CD8-positive, alpha-beta memory T cell (primary cell): ENCODE measurements around the gene KRTAP5-1. TPM values are rescaled to one million over a fixed set of nuclear protein-coding genes. Genes with fewer than 3 reads are reported as not detected.
"Not testable (repeated sequence)": the region's sequence is repeated elsewhere in the genome, so short reads cannot be mapped to it uniquely, and the experiment has no call there.

Experiments
- CTCF ChIA-PET: fragments of 350-600 bp; sonication (Branson Sonifier 250); formaldehyde crosslinking; loops from one replicate; lab custom pipeline; 2021; ENCODE audit warnings: antibody characterized with exemption; lab: Charles Lee
- POLR2A ChIA-PET: fragments of 350-600 bp; sonication (Branson Sonifier 250); formaldehyde crosslinking; loops from one replicate; lab custom pipeline; 2021; ENCODE audit warnings: antibody characterized with exemption; lab: Charles Lee
- DNase-seq, 5 donors: peaks; one replicate each; pipeline versions ENCODE4 v3.0.0 to v3.0.0-alpha.2; 2020 to 2022; ENCODE audit warnings: mixed read lengths in 1 of 5
- H3K27ac ChIP-seq: one replicate; pipeline ENCODE4 v1.7.0; 2013; ENCODE audit warnings: low read depth, mild to moderate bottlenecking, low read length, moderate library complexity
- H3K27me3 ChIP-seq: 2 replicates; pipeline ENCODE4 v1.7.0; 2013; ENCODE audit warnings: low read length, mild to moderate bottlenecking; ENCODE audit not compliant: insufficient read depth, poor library complexity, severe bottlenecking
- H3K36me3 ChIP-seq: 2 replicates; pipeline ENCODE4 v1.7.0; 2013; ENCODE audit warnings: mild to moderate bottlenecking, low read length, moderate library complexity; ENCODE audit not compliant: insufficient read depth
- H3K4me1 ChIP-seq: 2 replicates; pipeline ENCODE4 v1.7.0; 2013; ENCODE audit warnings: mild to moderate bottlenecking, low read length, moderate library complexity; ENCODE audit not compliant: insufficient read depth
- H3K4me3 ChIP-seq: 2 replicates; pipeline ENCODE4 v1.7.0; 2013; ENCODE audit warnings: mild to moderate bottlenecking, low read length
- H3K9me3 ChIP-seq: 2 replicates; pipeline ENCODE4 v1.7.0; 2013; ENCODE audit warnings: mild to moderate bottlenecking, low read length
- H3K27ac Mint-ChIP-seq, 8 donors: one replicate each; pipeline ENCODE4 v1.8.0; 2020 to 2021; ENCODE audit warnings: mixed read lengths in 8 of 8, mild to moderate bottlenecking in 6 of 8, inconsistent platforms in 3 of 8, moderate library complexity in 3 of 8
- H3K27me3 Mint-ChIP-seq, 2 donors: one replicate each; pipeline ENCODE4 v1.8.0; 2020 to 2021; ENCODE audit warnings: mixed read lengths in 2 of 2, mild to moderate bottlenecking in 1 of 2, moderate library complexity in 1 of 2
- H3K36me3 Mint-ChIP-seq, 3 donors: one replicate each; pipeline ENCODE4 v1.8.0; 2020 to 2021; ENCODE audit warnings: mixed read lengths in 3 of 3, inconsistent platforms in 1 of 3, mild to moderate bottlenecking in 1 of 3
- H3K4me1 Mint-ChIP-seq, 3 donors: one replicate each; pipeline ENCODE4 v1.8.0; 2020 to 2021; ENCODE audit warnings: mixed read lengths in 3 of 3, inconsistent platforms in 1 of 3, mild to moderate bottlenecking in 1 of 3
- H3K4me3 Mint-ChIP-seq, 7 donors: one replicate each; pipeline ENCODE4 v1.8.0; 2020 to 2021; ENCODE audit warnings: mixed read lengths in 7 of 7, mild to moderate bottlenecking in 6 of 7, moderate library complexity in 4 of 7, inconsistent platforms in 2 of 7
- H3K9me3 Mint-ChIP-seq, 5 donors: one replicate each; pipeline ENCODE4 v1.8.0; 2020 to 2022; ENCODE audit warnings: mixed read lengths in 5 of 5, mild to moderate bottlenecking in 3 of 5, moderate library complexity in 2 of 5, inconsistent platforms in 1 of 5
- polyA plus RNA-seq: library from polyadenylated mRNA; unstranded; fragments of 300-500 nt; fragmentation: Illumina TruSeq; gene quantifications from one replicate; pipeline ENCODE4 v1.2.3, GENCODE V29; 2021
- total RNA-seq, 2 experiments: library from RNA; stranded (reverse); gene quantifications; one replicate each; pipeline ENCODE4 v1.2.3, GENCODE V29; 2021

The KRTAP5-1 gene
- total and polyA plus RNA-seq, 3 experiments from 2014 or later: not detected

DNA sequence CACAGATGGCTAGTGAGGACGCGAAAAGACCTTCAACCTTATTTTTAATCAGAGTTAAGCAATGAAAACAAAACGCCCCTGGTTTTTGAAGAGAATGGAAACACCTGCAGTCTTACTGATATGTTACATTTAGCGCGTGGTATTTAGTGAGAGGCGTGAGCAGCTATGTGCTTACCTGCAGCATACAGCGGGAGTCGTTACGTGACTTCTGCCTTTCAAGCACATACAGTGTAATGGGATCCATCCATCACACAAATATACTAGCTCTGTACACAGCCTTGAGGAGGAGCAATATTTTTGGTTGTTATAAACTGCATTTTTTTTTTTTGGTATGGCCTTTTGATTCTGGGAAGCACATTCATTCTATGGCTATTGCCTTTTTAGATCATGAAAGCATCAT, 7.5 kb upstream of the KRTAP5-1 start:
- no peak for DNase-seq
- no peaks in the 10 kb centered on the region for H3K36me3 ChIP-seq
- peaks cover 28% of the 10 kb centered on the region for H3K4me1 ChIP-seq
- no peak overlapping the region for H3K27ac ChIP-seq
- Mint-ChIP-seq H3K4me1 (peaks cover 22 to 31% (median 25%) of the 10 kb centered on the region in 3 donors), H3K27ac (no peak overlapping the region), H3K9me3 (no peaks in the 10 kb centered on the region), H3K4me3 (no peak overlapping the region), H3K36me3 (peaks cover 0 to 5% (median 0%) of the 10 kb centered on the region in 3 donors), H3K27me3 (peaks cover 15 to 35% of the 10 kb centered on the region in 2 donors)
- CTCF ChIA-PET: interaction anchor here (1.7 kb wide), 1 partner anchor 19 kb away, joined by 7 read pairs; no protein-coding TSS in a partner anchor
- POLR2A ChIA-PET: no interaction called here
- H3K27me3 ChIP-seq: no peaks in the 10 kb centered on the region
- H3K4me3 ChIP-seq: no peak overlapping the region
- no peaks in the 10 kb centered on the region for H3K9me3 ChIP-seq

DNA sequence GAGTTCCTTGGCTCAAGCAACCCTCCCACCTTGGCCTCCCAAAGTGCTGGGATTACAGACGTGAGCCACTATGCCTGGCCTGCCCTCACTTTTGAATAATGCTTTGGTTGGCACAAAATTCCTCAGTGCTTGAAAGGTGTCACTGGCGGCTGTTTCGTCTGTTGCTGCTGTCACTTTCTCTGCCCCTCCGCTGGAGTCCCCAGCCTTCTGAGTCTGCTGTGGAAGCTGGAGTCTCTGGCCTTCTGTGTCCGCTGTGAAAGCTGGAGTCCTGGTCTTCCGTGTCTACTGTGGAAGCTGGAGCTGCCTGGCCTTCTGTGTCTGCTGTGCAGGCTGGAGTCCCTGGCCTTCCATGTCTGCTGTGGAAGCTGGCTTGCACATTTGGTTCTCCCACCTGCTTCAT, 4.9 kb upstream of the KRTAP5-1 start:
- Mint-ChIP-seq H3K27me3 (peaks cover 7 to 13% of the 10 kb centered on the region in 2 donors), H3K27ac (peak overlapping the region in 5 of 8 donors; percentile 46 to 74 (median 64)), H3K9me3 (no peaks in the 10 kb centered on the region), H3K36me3 (peaks cover 0 to 5% (median 0%) of the 10 kb centered on the region in 3 donors), H3K4me3 (peak overlapping the region in 4 of 7 donors; percentile 5 to 57 (median 34)), H3K4me1 (peaks cover 22 to 34% (median 26%) of the 10 kb centered on the region in 3 donors)
- POLR2A ChIA-PET: no interaction called here
- Histone ChIP-seq H3K4me3 (no peak overlapping the region), H3K27ac (no peak overlapping the region), H3K4me1 (peaks cover 28% of the 10 kb centered on the region), H3K27me3 (no peaks in the 10 kb centered on the region), H3K36me3 (no peaks in the 10 kb centered on the region), H3K9me3 (no peaks in the 10 kb centered on the region)
- CTCF ChIA-PET: interaction anchor here (1.5 to 2.2 kb wide), 3 partner anchors 15 to 43 kb away, joined by 5 to 10 read pairs (median 6); no protein-coding TSS in a partner anchor
- DNase-seq: no peak

GRCh38 chr11:1589191-1589963, 4.3 kb upstream of the KRTAP5-1 start:
- ChIA-PET CTCF (interaction anchor here (1.1 to 2.2 kb wide), 4 partner anchors 14 to 64 kb away, joined by 3 to 10 read pairs (median 6); no protein-coding TSS in a partner anchor), POLR2A (interaction anchor here (1.0 to 1.1 kb wide), 3 partner anchors 15 to 17 kb away, joined by 3 to 7 read pairs (median 5); no protein-coding TSS in a partner anchor)
- DNase-seq: peak in 2 of 5 donors; percentile 10 to 51
- H3K36me3 Mint-ChIP-seq, H3K36me3 ChIP-seq, H3K9me3 Mint-ChIP-seq, H3K27ac ChIP-seq, H3K27me3 ChIP-seq, H3K4me3 ChIP-seq, H3K9me3 ChIP-seq, H3K27me3 Mint-ChIP-seq: not testable (repeated sequence)
- peaks cover 26 to 37% (median 27%) of the 10 kb centered on the region in 3 donors for H3K4me1 Mint-ChIP-seq
- peaks cover 28% of the 10 kb centered on the region for H3K4me1 ChIP-seq
- H3K4me3 Mint-ChIP-seq: peak overlapping the region; percentile 38 to 83 (median 74)
- peak overlapping the region; percentile 75 to 97 (median 92) for H3K27ac Mint-ChIP-seq

DNA sequence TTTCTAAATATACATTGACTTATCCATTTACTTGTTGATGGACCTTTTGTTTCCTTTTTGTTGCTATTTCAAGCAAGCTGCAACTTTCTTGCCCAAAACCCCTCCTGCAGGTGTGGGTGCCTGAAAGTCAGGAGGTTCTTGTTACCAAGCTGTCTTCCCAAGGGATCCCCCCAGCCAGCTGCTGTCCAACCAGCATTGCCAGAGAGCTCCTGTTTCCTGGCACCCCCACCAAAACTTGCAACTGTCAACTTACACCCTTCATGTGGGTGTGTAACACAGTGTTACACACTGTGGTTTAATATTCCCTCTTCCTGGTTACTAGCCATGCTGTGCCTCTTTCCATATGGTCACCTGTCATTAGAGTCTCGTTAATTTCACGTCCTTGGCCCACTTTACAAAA, 1.6 kb upstream of the KRTAP5-1 start:
- H3K9me3 Mint-ChIP-seq: peaks cover 0 to 2% (median 0%) of the 10 kb centered on the region in 5 donors
- POLR2A ChIA-PET: interaction anchor here (0.7 kb wide), 1 partner anchor 9 kb away, joined by 3 read pairs; no protein-coding TSS in a partner anchor
- peaks cover 31 to 43% (median 32%) of the 10 kb centered on the region in 3 donors for H3K4me1 Mint-ChIP-seq
- no peak for DNase-seq
- peaks cover 33% of the 10 kb centered on the region for H3K4me1 ChIP-seq
- peaks cover 0 to 5% (median 0%) of the 10 kb centered on the region in 3 donors for H3K36me3 Mint-ChIP-seq
- CTCF ChIA-PET: interaction anchor here (0.9 kb wide), 1 partner anchor 9 kb away, joined by 4 read pairs; no protein-coding TSS in a partner anchor
- peaks cover 5% of the 10 kb centered on the region for H3K27me3 ChIP-seq
- H3K4me3 ChIP-seq: no peak overlapping the region
- peak overlapping the region in 2 of 7 donors; percentile 1 to 65 for H3K4me3 Mint-ChIP-seq
- peak overlapping the region in 3 of 8 donors; percentile 25 to 70 (median 28) for H3K27ac Mint-ChIP-seq
- no peak overlapping the region for H3K27ac ChIP-seq
- H3K36me3 ChIP-seq: no peaks in the 10 kb centered on the region
- no peaks in the 10 kb centered on the region for H3K9me3 ChIP-seq
- H3K27me3 Mint-ChIP-seq: peaks cover 0 to 6% of the 10 kb centered on the region in 2 donors

DNA sequence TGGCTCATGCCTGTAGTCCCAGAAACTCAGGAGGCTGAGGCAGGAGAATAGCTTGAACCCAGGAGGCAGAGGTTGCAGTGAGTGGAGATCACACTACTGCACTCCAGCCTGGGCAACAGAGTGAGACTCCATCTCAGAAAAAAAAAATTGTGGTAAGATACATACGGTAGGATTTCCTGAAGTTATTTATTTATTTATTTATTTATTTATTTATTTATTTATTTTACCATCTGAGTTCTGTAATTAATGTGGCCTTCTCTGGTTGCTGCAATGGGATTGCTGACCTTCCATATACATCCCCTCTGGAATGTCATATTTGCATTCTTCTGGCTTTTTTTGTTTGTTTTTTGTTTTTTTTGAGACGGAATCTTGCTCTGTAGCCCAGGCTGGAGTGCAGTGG, 2.2 kb downstream of the KRTAP5-1 start:
- CTCF ChIA-PET: interaction anchor here (1.4 kb wide), 1 partner anchor 36 kb away, joined by 6 read pairs; no protein-coding TSS in a partner anchor
- H3K4me3 Mint-ChIP-seq, H3K27me3 ChIP-seq, H3K9me3 ChIP-seq, H3K27ac ChIP-seq, H3K36me3 Mint-ChIP-seq, DNase-seq, H3K27ac Mint-ChIP-seq, H3K4me1 ChIP-seq, H3K36me3 ChIP-seq, H3K4me3 ChIP-seq, H3K27me3 Mint-ChIP-seq, H3K9me3 Mint-ChIP-seq, POLR2A ChIA-PET: not testable (repeated sequence)
- peaks cover 15 to 23% (median 19%) of the 10 kb centered on the region in 3 donors for H3K4me1 Mint-ChIP-seq

DNA sequence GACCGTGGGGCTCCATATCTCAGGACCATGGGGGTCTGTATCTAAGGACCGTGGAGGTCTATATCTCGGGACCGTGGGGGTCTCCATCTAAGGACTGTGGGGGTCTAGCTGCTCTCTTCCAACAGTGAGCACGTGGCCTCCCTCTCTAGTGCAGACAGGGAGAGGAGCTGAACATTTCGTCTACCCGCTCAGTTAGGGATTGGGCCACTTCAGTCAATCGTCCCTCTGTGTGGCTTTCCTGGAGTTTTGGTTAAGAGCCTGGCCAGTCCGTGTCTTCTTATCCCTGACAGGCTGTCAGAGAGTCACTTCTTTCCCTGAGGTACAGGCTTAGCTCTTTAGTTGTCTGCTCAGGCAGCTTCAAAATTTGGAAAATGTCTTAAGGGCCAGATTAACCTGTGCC, 3.1 kb downstream of the KRTAP5-1 start:
- POLR2A ChIA-PET: no interaction called here
- H3K27ac Mint-ChIP-seq: peak overlapping the region in 1 of 8 donors; percentile 13
- no peak overlapping the region for H3K4me3 Mint-ChIP-seq
- CTCF ChIA-PET: interaction anchor here (1.4 kb wide), 1 partner anchor 35 kb away, joined by 6 read pairs; no protein-coding TSS in a partner anchor
- Histone ChIP-seq H3K27ac (no peak overlapping the region), H3K36me3 (no peaks in the 10 kb centered on the region), H3K4me3 (no peak overlapping the region), H3K9me3 (no peaks in the 10 kb centered on the region), H3K27me3 (peaks cover 5% of the 10 kb centered on the region), H3K4me1 (peaks cover 9% of the 10 kb centered on the region)
- H3K4me1 Mint-ChIP-seq: peaks cover 13 to 21% (median 19%) of the 10 kb centered on the region in 3 donors
- H3K9me3 Mint-ChIP-seq: peaks cover 0 to 7% (median 3%) of the 10 kb centered on the region in 5 donors
- peaks cover 0 to 1% of the 10 kb centered on the region in 2 donors for H3K27me3 Mint-ChIP-seq
- DNase-seq: no peak
- H3K36me3 Mint-ChIP-seq: peaks cover 0 to 5% (median 3%) of the 10 kb centered on the region in 3 donors

DNA sequence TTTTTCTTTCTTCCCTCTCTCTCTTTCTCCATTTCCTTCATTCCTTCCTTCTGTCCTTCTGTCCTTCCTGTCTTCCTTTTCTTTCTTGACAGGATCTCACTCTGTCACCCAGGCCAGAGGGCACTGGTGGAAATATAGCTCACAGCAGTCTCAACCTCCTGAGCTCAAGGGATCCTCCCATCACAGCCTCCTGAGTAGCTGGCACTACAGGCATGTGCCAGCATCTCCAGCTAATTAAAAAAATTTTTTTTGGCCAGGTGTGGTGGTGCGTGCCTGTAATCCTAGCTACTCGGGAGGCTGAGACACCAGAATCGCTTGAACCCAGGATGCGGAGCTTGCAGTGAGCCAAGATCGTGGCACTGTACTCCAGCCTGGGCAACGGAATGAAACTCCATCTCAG, 8.3 kb downstream of the KRTAP5-1 start:
- DNase-seq: no peak
- Mint-ChIP-seq H3K9me3 (peaks cover 0 to 7% (median 3%) of the 10 kb centered on the region in 5 donors), H3K27me3 (no peaks in the 10 kb centered on the region), H3K4me3 (peak overlapping the region in 4 of 7 donors; percentile 7 to 71 (median 60)), H3K4me1 (peaks cover 0 to 12% (median 4%) of the 10 kb centered on the region in 3 donors), H3K36me3 (peaks cover 0 to 5% (median 3%) of the 10 kb centered on the region in 3 donors), H3K27ac (peak overlapping the region in 1 of 8 donors; percentile 36)
- POLR2A ChIA-PET: no interaction called here
- H3K4me1 ChIP-seq: peaks cover 8% of the 10 kb centered on the region
- H3K27me3 ChIP-seq: peaks cover 4% of the 10 kb centered on the region
- CTCF ChIA-PET: interaction anchor here (0.7 to 13.9 kb wide), 5 partner anchors 10 to 61 kb away, joined by 3 to 152 read pairs (median 4); no protein-coding TSS in a partner anchor
- no peak overlapping the region for H3K4me3 ChIP-seq
- no peak overlapping the region for H3K27ac ChIP-seq
- H3K36me3 ChIP-seq: no peaks in the 10 kb centered on the region
- no peaks in the 10 kb centered on the region for H3K9me3 ChIP-seq
